Epithelial cell of alveolus of lung (primary cell): Measurements from ENCODE around the gene MELK. TPM values are rescaled to one million over a fixed set of nuclear protein-coding genes. Genes with fewer than 3 reads are reported as not detected.

Experiments
- total RNA-seq: library from RNA; depleted of rRNA; stranded (reverse); fragments of >200 nt; gene quantifications from 2 replicates; pipeline ENCODE4 v1.2.1, GENCODE V29; 2015

MELK gene
- total RNA-seq: 18.0 and 35.9 TPM in 2 replicates

GRCh38 chr9:36572515-36573418 lies at the start of gene MELK:
MELK (plus strand) TSS chr9:36572895; CDS start chr9:36581682, 8,787 bp downstream.

Other genes with a start within 250 kb of the MELK start
- gene RNF38, start 172.6 kb upstream of the MELK start, total RNA-seq: 7.0 and 14.9 TPM in 2 replicates